Loucy (cell line): ENCODE results near the gene ABCC3.

Experiments used
- EZH2phosphoT487 ChIP-seq: fragments of 200-600 bp; IDR thresholded peaks from 2 replicates; pipeline ENCODE4 v1.6.1; 2018; ENCODE audit warnings: antibody characterized with exemption, mild to moderate bottlenecking, moderate library complexity, borderline replicate concordance
- TF ChIP-seq, protein P1 (sequence below): fragments of 200-600 bp; sonication (generic); conservative IDR thresholded peaks from 2 replicates; pipeline ENCODE4 v1.5.1; 2014; ENCODE audit warnings: mild to moderate bottlenecking, antibody characterized with exemption, low read length

DNA sequence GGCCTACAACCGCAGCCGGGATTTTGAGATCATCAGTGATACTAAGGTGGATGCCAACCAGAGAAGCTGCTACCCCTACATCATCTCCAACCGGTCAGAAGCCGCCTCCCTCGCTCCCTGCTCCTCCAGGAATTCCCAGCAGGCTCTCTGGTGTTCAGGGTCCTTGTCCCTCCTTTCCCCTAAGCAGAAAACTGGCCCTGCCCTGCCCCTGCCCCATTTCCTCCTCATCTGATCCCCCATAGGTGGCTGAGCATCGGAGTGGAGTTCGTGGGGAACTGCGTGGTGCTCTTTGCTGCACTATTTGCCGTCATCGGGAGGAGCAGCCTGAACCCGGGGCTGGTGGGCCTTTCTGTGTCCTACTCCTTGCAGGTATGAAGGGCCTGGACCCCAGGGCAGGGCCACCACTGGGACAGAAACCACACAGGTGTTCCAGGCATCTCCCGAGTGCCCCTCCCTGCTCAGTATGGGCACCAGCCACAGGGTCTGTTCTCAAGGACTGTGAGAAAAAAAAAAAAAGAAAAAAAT, 43.2 kb downstream of the ABCC3 start:
- TF ChIP-seq, protein P1, sequence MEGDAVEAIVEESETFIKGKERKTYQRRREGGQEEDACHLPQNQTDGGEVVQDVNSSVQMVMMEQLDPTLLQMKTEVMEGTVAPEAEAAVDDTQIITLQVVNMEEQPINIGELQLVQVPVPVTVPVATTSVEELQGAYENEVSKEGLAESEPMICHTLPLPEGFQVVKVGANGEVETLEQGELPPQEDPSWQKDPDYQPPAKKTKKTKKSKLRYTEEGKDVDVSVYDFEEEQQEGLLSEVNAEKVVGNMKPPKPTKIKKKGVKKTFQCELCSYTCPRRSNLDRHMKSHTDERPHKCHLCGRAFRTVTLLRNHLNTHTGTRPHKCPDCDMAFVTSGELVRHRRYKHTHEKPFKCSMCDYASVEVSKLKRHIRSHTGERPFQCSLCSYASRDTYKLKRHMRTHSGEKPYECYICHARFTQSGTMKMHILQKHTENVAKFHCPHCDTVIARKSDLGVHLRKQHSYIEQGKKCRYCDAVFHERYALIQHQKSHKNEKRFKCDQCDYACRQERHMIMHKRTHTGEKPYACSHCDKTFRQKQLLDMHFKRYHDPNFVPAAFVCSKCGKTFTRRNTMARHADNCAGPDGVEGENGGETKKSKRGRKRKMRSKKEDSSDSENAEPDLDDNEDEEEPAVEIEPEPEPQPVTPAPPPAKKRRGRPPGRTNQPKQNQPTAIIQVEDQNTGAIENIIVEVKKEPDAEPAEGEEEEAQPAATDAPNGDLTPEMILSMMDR: no peak
- TF ChIP-seq EZH2phosphoT487: no peak
